ENCODE data around the gene EVC2.

DNA sequence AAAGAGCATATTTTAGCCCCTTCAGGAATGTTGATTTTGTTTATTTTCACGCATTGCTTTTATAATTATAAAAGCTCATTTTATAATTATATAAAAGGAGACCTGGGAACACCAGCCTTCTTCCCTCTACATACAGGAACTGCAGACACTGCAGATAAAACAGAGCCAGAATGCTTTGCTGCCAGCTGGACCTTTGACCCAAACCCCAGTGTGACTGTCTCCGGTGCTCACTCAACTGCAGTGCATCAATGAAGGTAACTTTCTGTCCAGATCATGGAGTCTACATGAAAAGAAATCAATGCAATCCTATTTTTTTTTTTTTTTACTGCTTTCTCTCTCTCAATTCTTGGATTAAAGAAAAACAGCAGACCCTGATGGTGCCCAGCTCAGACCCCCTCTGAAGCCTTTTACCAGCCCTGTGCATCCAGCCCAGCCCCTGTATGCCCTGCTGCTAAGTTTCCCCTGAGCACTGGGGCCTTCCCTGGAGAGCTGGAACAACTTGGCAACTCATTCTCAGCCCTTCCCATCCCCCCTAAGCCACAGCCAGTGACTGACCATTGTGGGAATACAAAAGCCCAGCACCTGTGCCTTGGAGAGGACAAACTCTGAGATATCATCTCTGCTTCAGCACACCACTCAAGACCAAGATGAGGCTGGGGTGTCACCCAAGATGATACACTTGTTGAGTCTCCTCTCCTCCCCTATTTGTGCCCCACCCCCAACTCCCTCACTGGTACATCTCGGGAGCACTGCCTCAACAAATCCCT lies 182.1 kb downstream of the EVC2 start:
- TF ChIP-seq CTCF (IDR thresholded peaks at IDR 0.05) = no peak
- no peak for TF ChIP-seq SIN3A (IDR thresholded peaks at IDR 0.05; ENCODE audit: borderline replicate concordance, insufficient read depth, low read depth, low read length)
- no peak for TF ChIP-seq POLR2AphosphoS5 (IDR thresholded peaks at IDR 0.05; ENCODE audit: low read depth, low read length)
